ENCODE data around the gene SMIM14.
"Not testable (repeated sequence)": the region's sequence is repeated elsewhere in the genome, so short reads cannot be mapped to it uniquely, and the experiment has no call there.

The SMIM14 gene

GRCh38 chr4:39682138-39682537 lies 43.5 kb upstream of the SMIM14 start:
- Histone ChIP-seq H2AFZ (ENCODE audit: low read depth, low read length, severe bottlenecking) (no peak overlapping the region), H3K36me3 (ENCODE audit: low read length) (no peaks in the 10 kb centered on the region), H3K27me3 (ENCODE audit: low read length) (no peaks in the 10 kb centered on the region), H4K20me1 (ENCODE audit: low read depth, low read length) (no peaks in the 10 kb centered on the region), H3K9ac (ENCODE audit: low read length) (no peak overlapping the region), H3K27ac (ENCODE audit: low read depth, low read length) (0 out of 2 replicates have a peak overlapping the region, but pooled peaks have one; percentile 23), H3K79me2 (ENCODE audit: insufficient read depth, low read length) (no peaks in the 10 kb centered on the region), H3K4me2 (ENCODE audit: low read depth, low read length, poor library complexity, severe bottlenecking) (peak overlapping the region; percentile 25), H3F3A (ENCODE audit: insufficient read depth) (no peaks in the 10 kb centered on the region), H3K4me3 (ENCODE audit: insufficient read depth, low read length, poor library complexity, severe bottlenecking) (no peak overlapping the region), H3K9me2 (replicated peaks; ENCODE audit: insufficient read depth, low read length) (no peaks in the 10 kb centered on the region), H3K9me3 (ENCODE audit: insufficient read depth, low read length) (no peaks in the 10 kb centered on the region)
- TF ChIP-seq CTCF (IDR thresholded peaks at IDR 0.05; ENCODE audit: insufficient read depth, low read length, poor library complexity, severe bottlenecking) = no peak
- no peak for TF ChIP-seq EZH2phosphoT487 (conservative IDR thresholded peaks at IDR 0.05; ENCODE audit: low read length)

GRCh38 chr4:39681003-39681402 lies 42.3 kb upstream of the SMIM14 start:
- H3K36me3 ChIP-seq (ENCODE audit: low read length); H3K27ac ChIP-seq (ENCODE audit: low read depth, low read length); H3F3A ChIP-seq (ENCODE audit: insufficient read depth); H3K4me3 ChIP-seq (ENCODE audit: insufficient read depth, low read length, poor library complexity, severe bottlenecking); H2AFZ ChIP-seq (ENCODE audit: low read depth, low read length, severe bottlenecking); H3K9ac ChIP-seq (ENCODE audit: low read length); H3K9me3 ChIP-seq (ENCODE audit: insufficient read depth, low read length); H3K27me3 ChIP-seq (ENCODE audit: low read length); H3K79me2 ChIP-seq (ENCODE audit: insufficient read depth, low read length); H3K4me2 ChIP-seq (ENCODE audit: low read depth, low read length, poor library complexity, severe bottlenecking); H3K9me2 ChIP-seq (replicated peaks; ENCODE audit: insufficient read depth, low read length); H4K20me1 ChIP-seq (ENCODE audit: low read depth, low read length): not testable (repeated sequence)

- H3K9ac ChIP-seq (ENCODE audit: low read length); H3K79me2 ChIP-seq (ENCODE audit: insufficient read depth, low read length); H3K4me2 ChIP-seq (ENCODE audit: low read depth, low read length, poor library complexity, severe bottlenecking); H3F3A ChIP-seq (ENCODE audit: insufficient read depth); H3K36me3 ChIP-seq (ENCODE audit: low read length); H3K9me2 ChIP-seq (replicated peaks; ENCODE audit: insufficient read depth, low read length); H2AFZ ChIP-seq (ENCODE audit: low read depth, low read length, severe bottlenecking); H3K27ac ChIP-seq (ENCODE audit: low read depth, low read length); H3K4me3 ChIP-seq (ENCODE audit: insufficient read depth, low read length, poor library complexity, severe bottlenecking); H4K20me1 ChIP-seq (ENCODE audit: low read depth, low read length); H3K27me3 ChIP-seq (ENCODE audit: low read length); H3K9me3 ChIP-seq (ENCODE audit: insufficient read depth, low read length): not testable (repeated sequence)
These were observed 37.0 kb upstream of the SMIM14 start for GRCh38 chr4:39675681-39676080.

GRCh38 chr4:39670296-39670695 lies 31.6 kb upstream of the SMIM14 start:
- not testable (repeated sequence) for H4K20me1 ChIP-seq (ENCODE audit: low read depth, low read length); H3F3A ChIP-seq (ENCODE audit: insufficient read depth); H3K79me2 ChIP-seq (ENCODE audit: insufficient read depth, low read length); H3K27ac ChIP-seq (ENCODE audit: low read depth, low read length); H3K9me3 ChIP-seq (ENCODE audit: insufficient read depth, low read length); H3K9ac ChIP-seq (ENCODE audit: low read length); H3K36me3 ChIP-seq (ENCODE audit: low read length); H3K9me2 ChIP-seq (replicated peaks; ENCODE audit: insufficient read depth, low read length); H3K4me3 ChIP-seq (ENCODE audit: insufficient read depth, low read length, poor library complexity, severe bottlenecking); H3K4me2 ChIP-seq (ENCODE audit: low read depth, low read length, poor library complexity, severe bottlenecking); H3K27me3 ChIP-seq (ENCODE audit: low read length); H2AFZ ChIP-seq (ENCODE audit: low read depth, low read length, severe bottlenecking)

- Histone ChIP-seq H3K9me3 (ENCODE audit: insufficient read depth, low read length) (no peaks in the 10 kb centered on the region), H3K9me2 (replicated peaks; ENCODE audit: insufficient read depth, low read length) (no peaks in the 10 kb centered on the region), H3K36me3 (ENCODE audit: low read length) (no peaks in the 10 kb centered on the region), H4K20me1 (ENCODE audit: low read depth, low read length) (no peaks in the 10 kb centered on the region), H2AFZ (ENCODE audit: low read depth, low read length, severe bottlenecking) (no peak overlapping the region), H3F3A (ENCODE audit: insufficient read depth) (no peaks in the 10 kb centered on the region), H3K4me3 (ENCODE audit: insufficient read depth, low read length, poor library complexity, severe bottlenecking) (no peak overlapping the region), H3K27me3 (ENCODE audit: low read length) (no peaks in the 10 kb centered on the region), H3K4me2 (ENCODE audit: low read depth, low read length, poor library complexity, severe bottlenecking) (no peak overlapping the region), H3K9ac (ENCODE audit: low read length) (no peak overlapping the region), H3K27ac (ENCODE audit: low read depth, low read length) (no peak overlapping the region), H3K79me2 (ENCODE audit: insufficient read depth, low read length) (no peaks in the 10 kb centered on the region)
- TF ChIP-seq CTCF (IDR thresholded peaks at IDR 0.05; ENCODE audit: insufficient read depth, low read length, poor library complexity, severe bottlenecking) (no peak), EZH2phosphoT487 (conservative IDR thresholded peaks at IDR 0.05; ENCODE audit: low read length) (no peak)
These were observed 30.2 kb upstream of the SMIM14 start for GRCh38 chr4:39668887-39669286.
